HCT116 (cell line): ENCODE measurements around the gene LRRFIP2. TPM values are rescaled to one million over a fixed set of nuclear protein-coding genes. Genes with fewer than 3 reads are reported as not detected.

ENCODE experiments used
- ATAC-seq: fragments of 200-7000 bp; cut with Tn5 transposase; 2 replicates; pipeline ENCODE4 v1.9.1; 2020; ENCODE audit warnings: mild to moderate bottlenecking, moderate library complexity
- BruUV-seq: library from RNA; stranded (reverse); fragments of 400-500 nt; replicated peaks from 2 replicates; lab custom pipeline; 2021; lab: Mats Ljungman, UMichigan
- CTCF ChIA-PET: fragments of 300-600 bp; sonication (Branson Sonifier 250); formaldehyde crosslinking; loops from one replicate; lab custom pipeline; 2021; ENCODE audit warnings: antibody characterized with exemption; lab: Charles Lee
- POLR2A ChIA-PET: fragments of 300-600, 350-600 bp; sonication (Branson Sonifier 250); formaldehyde crosslinking; loops from one replicate; lab custom pipeline; 2021; ENCODE audit warnings: antibody characterized with exemption; lab: Charles Lee
- RAD21 ChIA-PET, 2 experiments: fragments of 300-600 bp; sonication (Branson Sonifier 250); formaldehyde crosslinking; loops; one replicate each; lab custom pipeline; 2023; ENCODE audit warnings: low total read pairs in 2 of 2; ENCODE audit not compliant: uncharacterized antibody in 2 of 2, unreplicated experiment in 2 of 2, low non-redundant PET in 1 of 2; lab: Charles Lee
- DNase-seq: peaks from one replicate; pipeline ENCODE4 v3.0.0-alpha.2; 2010; ENCODE audit warnings: low read depth, low spot score
- H2AFZ ChIP-seq: fragments of 200-600 bp; shearing (Covaris generic), sonication (generic); 2 replicates; pipeline ENCODE4 v1.6.1; 2017; ENCODE audit warnings: low read depth, mixed run types, mixed read lengths, antibody characterized with exemption, low read length; ENCODE audit not compliant: poor library complexity, severe bottlenecking
- H3K27ac ChIP-seq: 2 replicates; pipeline ENCODE4 v1.5.1; 2012; ENCODE audit warnings: low read depth, low read length
- H3K27me3 ChIP-seq: fragments of 200-600 bp; sonication (generic); 2 replicates; pipeline ENCODE4 v1.6.1; 2016; ENCODE audit warnings: mixed run types, low read length, mixed read lengths; ENCODE audit not compliant: insufficient read depth
- H3K36me3 ChIP-seq, 2 experiments: fragments of 200-500 bp in 1 of 2; fragments of 200-600 bp in 1 of 2; sonication (Bioruptor generic) in 1 of 2; sonication (generic) in 1 of 2; 2 replicates each; pipeline versions ENCODE4 v1.5.1 to v1.6.1; 2014 to 2016; ENCODE audit warnings: low read length in 2 of 2, inconsistent platforms in 1 of 2, mixed read lengths in 1 of 2, mixed run types in 1 of 2; ENCODE audit not compliant: insufficient read depth in 2 of 2, control insufficient read depth in 1 of 2
- H3K4me1 ChIP-seq, 2 experiments: fragments of 200-600 bp in 1 of 2; sonication (generic) in 1 of 2; 2 replicates each; pipeline versions ENCODE4 v1.5.1 to v1.6.1; 2012 to 2017; ENCODE audit warnings: low read length in 2 of 2, inconsistent platforms in 1 of 2, mild to moderate bottlenecking in 1 of 2, mixed read lengths in 1 of 2, mixed run types in 1 of 2, moderate library complexity in 1 of 2; ENCODE audit not compliant: insufficient read depth in 2 of 2, control insufficient read depth in 1 of 2
- H3K4me2 ChIP-seq: fragments of 200-600 bp; sonication (generic); 2 replicates; pipeline ENCODE4 v1.6.1; 2017; ENCODE audit warnings: mixed run types, low read length, mixed read lengths
- H3K4me3 ChIP-seq, 2 experiments: fragments of 200-600 bp in 1 of 2; sonication (generic) in 1 of 2; replicated peaks in 1 of 2; 2 replicates each; pipeline ENCODE4 v1.5.1; 2011 to 2016; ENCODE audit warnings: low read length in 2 of 2, control low read depth in 1 of 2, low read depth in 1 of 2, mild to moderate bottlenecking in 1 of 2, mixed read lengths in 1 of 2, mixed run types in 1 of 2
- H3K79me2 ChIP-seq: fragments of 200-600 bp; sonication (generic); 2 replicates; pipeline ENCODE4 v1.6.1; 2017; ENCODE audit warnings: mild to moderate bottlenecking, mixed run types, low read length, moderate library complexity, mixed read lengths; ENCODE audit not compliant: insufficient read depth
- H3K9ac ChIP-seq: fragments of 200-600 bp; sonication (generic); 2 replicates; pipeline ENCODE4 v1.6.1; 2016; ENCODE audit warnings: low read length, mixed read lengths
- H3K9me2 ChIP-seq: fragments of 200-600 bp; sonication (generic), shearing (Covaris generic); 2 replicates; pipeline ENCODE4 v1.6.1; 2017; ENCODE audit warnings: mixed run types, mild to moderate bottlenecking, moderate library complexity; ENCODE audit not compliant: insufficient read depth
- H3K9me3 ChIP-seq, 2 experiments: fragments of 200-500 bp in 1 of 2; fragments of 200-600 bp in 1 of 2; sonication (Bioruptor generic) in 1 of 2; sonication (generic) in 1 of 2; 2 replicates each; pipeline ENCODE4 v1.6.1; 2014 to 2017; ENCODE audit warnings: low read length in 2 of 2, mixed read lengths in 2 of 2, inconsistent platforms in 1 of 2, low read depth in 1 of 2, mild to moderate bottlenecking in 1 of 2, mixed run types in 1 of 2, moderate library complexity in 1 of 2; ENCODE audit not compliant: control insufficient read depth in 1 of 2, insufficient read depth in 1 of 2
- H4K20me1 ChIP-seq: fragments of 200-600 bp; sonication (generic), shearing (Covaris generic); 2 replicates; pipeline ENCODE4 v1.6.1; 2017; ENCODE audit warnings: mixed run types, mild to moderate bottlenecking, moderate library complexity; ENCODE audit not compliant: insufficient read depth
- CBX3 ChIP-seq: IDR thresholded peaks from 2 replicates; pipeline ENCODE4 v1.6.1; 2012; ENCODE audit warnings: low read depth
- EGR1 ChIP-seq: IDR thresholded peaks from 2 replicates; pipeline ENCODE4 v1.6.1; 2012; ENCODE audit warnings: low read depth
- ELF1 ChIP-seq: IDR thresholded peaks from 2 replicates; pipeline ENCODE4 v1.6.1; 2012; ENCODE audit warnings: low read depth, borderline replicate concordance
- EZH2phosphoT487 ChIP-seq: fragments of 200-600 bp; IDR thresholded peaks from 2 replicates; pipeline ENCODE4 v1.6.1; 2018; ENCODE audit warnings: antibody characterized with exemption, borderline replicate concordance
- FOSL1 ChIP-seq: IDR thresholded peaks from 2 replicates; pipeline ENCODE4 v1.6.1; 2012; ENCODE audit warnings: low read depth
- JUND ChIP-seq: IDR thresholded peaks from 2 replicates; pipeline ENCODE4 v1.6.1; 2012
- POLR2A ChIP-seq: IDR thresholded peaks from 2 replicates; pipeline ENCODE4 v1.7.0; 2011; ENCODE audit warnings: borderline replicate concordance; ENCODE audit not compliant: insufficient read depth, insufficient read length; ENCODE audit errors: extremely low read depth
- RAD21 ChIP-seq: IDR thresholded peaks from 2 replicates; pipeline ENCODE4 v1.6.1; 2012; ENCODE audit warnings: low read depth, mild to moderate bottlenecking
- SIN3A ChIP-seq: IDR thresholded peaks from 2 replicates; pipeline ENCODE4 v1.6.1; 2012; ENCODE audit warnings: low read depth
- SP1 ChIP-seq: IDR thresholded peaks from 2 replicates; pipeline ENCODE4 v1.6.1; 2012; ENCODE audit warnings: low read depth
- SRF ChIP-seq: IDR thresholded peaks from 2 replicates; pipeline ENCODE4 v1.6.1; 2012; ENCODE audit warnings: low read depth
- TCF7L2 ChIP-seq: IDR thresholded peaks from 2 replicates; pipeline ENCODE4 v1.7.0; 2011; ENCODE audit warnings: borderline replicate concordance, inconsistent platforms; ENCODE audit not compliant: insufficient read depth, insufficient read length; ENCODE audit errors: extremely low read depth
- ZFX ChIP-seq: fragments of 450-650 bp; IDR thresholded peaks from 2 replicates; pipeline ENCODE4 v1.6.1; 2017
- ZNF274 ChIP-seq: fragments of 200-500 bp; sonication (Bioruptor generic); IDR thresholded peaks from 2 replicates; pipeline ENCODE4 v1.6.1; 2014; ENCODE audit warnings: mild to moderate bottlenecking, low read depth, low read length, inconsistent platforms
- intact Hi-C: fragments of 100-400 bp; cut with micrococcal nuclease; formaldehyde crosslinking; loops from 2 replicates; pipeline ENCODE4 v1.10.0; 2022
- total RNA-seq: library from RNA; stranded (reverse); gene quantifications from one replicate; pipeline ENCODE4 v1.2.1, GENCODE V29; 2021; ENCODE audit not compliant: unreplicated experiment
- TF ChIP-seq, protein P1 (sequence below): IDR thresholded peaks from 2 replicates; pipeline ENCODE4 v1.6.1; 2012; ENCODE audit warnings: low read depth
- TF ChIP-seq, protein P2 (sequence below), 3 experiments: fragments of 200-600 bp in 1 of 3; sonication (generic) in 1 of 3; IDR thresholded peaks in 2 of 3; conservative IDR thresholded peaks in 1 of 3; 2 replicates each; pipeline ENCODE4 v1.5.1; 2012 to 2017; ENCODE audit warnings: low read depth in 2 of 3, low read length in 2 of 3, antibody characterized with exemption in 1 of 3, borderline replicate concordance in 1 of 3, control low read depth in 1 of 3, mild to moderate bottlenecking in 1 of 3, mixed read lengths in 1 of 3, mixed run types in 1 of 3, moderate library complexity in 1 of 3; ENCODE audit not compliant: insufficient read depth in 1 of 3
- TF ChIP-seq, protein P3 (sequence below): IDR thresholded peaks from 2 replicates; pipeline ENCODE4 v1.6.1; 2012

The LRRFIP2 gene
- total RNA-seq, 1 experiment from 2014 or later = 27.0 TPM

DNA sequence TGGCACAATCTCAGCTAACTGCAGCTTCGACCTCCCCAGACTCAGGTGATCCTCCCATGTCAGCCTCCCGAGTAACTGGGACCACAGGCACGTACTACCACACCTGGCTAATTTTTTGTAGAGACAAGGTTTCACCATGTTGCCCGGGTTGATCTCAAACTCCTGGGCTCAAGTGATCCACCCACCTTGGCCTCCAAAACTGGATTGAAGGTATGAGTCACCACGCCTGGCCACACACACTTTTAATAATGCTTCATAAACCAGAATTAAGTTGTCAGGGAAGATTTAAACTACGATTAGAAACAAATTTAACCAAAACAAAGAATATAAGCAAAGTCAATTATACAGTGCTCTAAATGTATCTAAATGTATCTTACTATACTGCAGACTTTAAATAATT is 87.5 kb downstream of the LRRFIP2 start:
- ATAC-seq = no peak
- RAD21 ChIA-PET = no interaction called here
- CTCF ChIA-PET = no interaction called here
- Histone ChIP-seq H3K9ac (no peak overlapping the region), H3K9me2 (no peaks in the 10 kb centered on the region), H3K4me1 (no peaks in the 10 kb centered on the region), H4K20me1 (no peaks in the 10 kb centered on the region), H3K4me3 (no peak overlapping the region), H3K4me2 (no peak overlapping the region), H3K9me3 (no peaks in the 10 kb centered on the region), H3K36me3 (no peaks in the 10 kb centered on the region), H3K27me3 (no peaks in the 10 kb centered on the region), H2AFZ (no peak overlapping the region), H3K79me2 (no peaks in the 10 kb centered on the region; the same call in 1 of the 2 replicates), H3K27ac (no peak overlapping the region)
- TF ChIP-seq EZH2phosphoT487 (no peak), ZNF274 (no peak), RAD21 (no peak), SRF (no peak), JUND (no peak), FOSL1 (no peak), ELF1 (no peak), POLR2A (no peak), CBX3 (no peak), EGR1 (no peak), TCF7L2 (no peak), ZFX (no peak), SIN3A (no peak), SP1 (no peak)
- TF ChIP-seq, protein P1, sequence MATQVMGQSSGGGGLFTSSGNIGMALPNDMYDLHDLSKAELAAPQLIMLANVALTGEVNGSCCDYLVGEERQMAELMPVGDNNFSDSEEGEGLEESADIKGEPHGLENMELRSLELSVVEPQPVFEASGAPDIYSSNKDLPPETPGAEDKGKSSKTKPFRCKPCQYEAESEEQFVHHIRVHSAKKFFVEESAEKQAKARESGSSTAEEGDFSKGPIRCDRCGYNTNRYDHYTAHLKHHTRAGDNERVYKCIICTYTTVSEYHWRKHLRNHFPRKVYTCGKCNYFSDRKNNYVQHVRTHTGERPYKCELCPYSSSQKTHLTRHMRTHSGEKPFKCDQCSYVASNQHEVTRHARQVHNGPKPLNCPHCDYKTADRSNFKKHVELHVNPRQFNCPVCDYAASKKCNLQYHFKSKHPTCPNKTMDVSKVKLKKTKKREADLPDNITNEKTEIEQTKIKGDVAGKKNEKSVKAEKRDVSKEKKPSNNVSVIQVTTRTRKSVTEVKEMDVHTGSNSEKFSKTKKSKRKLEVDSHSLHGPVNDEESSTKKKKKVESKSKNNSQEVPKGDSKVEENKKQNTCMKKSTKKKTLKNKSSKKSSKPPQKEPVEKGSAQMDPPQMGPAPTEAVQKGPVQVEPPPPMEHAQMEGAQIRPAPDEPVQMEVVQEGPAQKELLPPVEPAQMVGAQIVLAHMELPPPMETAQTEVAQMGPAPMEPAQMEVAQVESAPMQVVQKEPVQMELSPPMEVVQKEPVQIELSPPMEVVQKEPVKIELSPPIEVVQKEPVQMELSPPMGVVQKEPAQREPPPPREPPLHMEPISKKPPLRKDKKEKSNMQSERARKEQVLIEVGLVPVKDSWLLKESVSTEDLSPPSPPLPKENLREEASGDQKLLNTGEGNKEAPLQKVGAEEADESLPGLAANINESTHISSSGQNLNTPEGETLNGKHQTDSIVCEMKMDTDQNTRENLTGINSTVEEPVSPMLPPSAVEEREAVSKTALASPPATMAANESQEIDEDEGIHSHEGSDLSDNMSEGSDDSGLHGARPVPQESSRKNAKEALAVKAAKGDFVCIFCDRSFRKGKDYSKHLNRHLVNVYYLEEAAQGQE = no peak
- TF ChIP-seq, protein P2, sequence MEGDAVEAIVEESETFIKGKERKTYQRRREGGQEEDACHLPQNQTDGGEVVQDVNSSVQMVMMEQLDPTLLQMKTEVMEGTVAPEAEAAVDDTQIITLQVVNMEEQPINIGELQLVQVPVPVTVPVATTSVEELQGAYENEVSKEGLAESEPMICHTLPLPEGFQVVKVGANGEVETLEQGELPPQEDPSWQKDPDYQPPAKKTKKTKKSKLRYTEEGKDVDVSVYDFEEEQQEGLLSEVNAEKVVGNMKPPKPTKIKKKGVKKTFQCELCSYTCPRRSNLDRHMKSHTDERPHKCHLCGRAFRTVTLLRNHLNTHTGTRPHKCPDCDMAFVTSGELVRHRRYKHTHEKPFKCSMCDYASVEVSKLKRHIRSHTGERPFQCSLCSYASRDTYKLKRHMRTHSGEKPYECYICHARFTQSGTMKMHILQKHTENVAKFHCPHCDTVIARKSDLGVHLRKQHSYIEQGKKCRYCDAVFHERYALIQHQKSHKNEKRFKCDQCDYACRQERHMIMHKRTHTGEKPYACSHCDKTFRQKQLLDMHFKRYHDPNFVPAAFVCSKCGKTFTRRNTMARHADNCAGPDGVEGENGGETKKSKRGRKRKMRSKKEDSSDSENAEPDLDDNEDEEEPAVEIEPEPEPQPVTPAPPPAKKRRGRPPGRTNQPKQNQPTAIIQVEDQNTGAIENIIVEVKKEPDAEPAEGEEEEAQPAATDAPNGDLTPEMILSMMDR (IDR thresholded peaks at IDR 0.05 in 2 of 3, conservative IDR thresholded peaks at IDR 0.05 in 1 of 3; ENCODE audit: borderline replicate concordance in 1 of 3, insufficient read depth in 1 of 3, low read depth in 2 of 3, low read length in 2 of 3) = no peak
- TF ChIP-seq, protein P3, sequence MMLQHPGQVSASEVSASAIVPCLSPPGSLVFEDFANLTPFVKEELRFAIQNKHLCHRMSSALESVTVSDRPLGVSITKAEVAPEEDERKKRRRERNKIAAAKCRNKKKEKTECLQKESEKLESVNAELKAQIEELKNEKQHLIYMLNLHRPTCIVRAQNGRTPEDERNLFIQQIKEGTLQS = no peak
- BruUV-seq = no TSS peak
- POLR2A ChIA-PET = no interaction called here
- intact Hi-C loops = no loop called here
- no peak for DNase-seq
